GM18502 (cell line): Measurements from ENCODE around the gene RPTOR.

Experiments
- ATAC-seq: cut with Tn5 transposase; IDR thresholded peaks from one replicate; pipeline ENCODE4 v1.9.1; 2021; ENCODE audit warnings: mild to moderate bottlenecking; ENCODE audit not compliant: unreplicated experiment, poor library complexity

Gene RPTOR

DNA sequence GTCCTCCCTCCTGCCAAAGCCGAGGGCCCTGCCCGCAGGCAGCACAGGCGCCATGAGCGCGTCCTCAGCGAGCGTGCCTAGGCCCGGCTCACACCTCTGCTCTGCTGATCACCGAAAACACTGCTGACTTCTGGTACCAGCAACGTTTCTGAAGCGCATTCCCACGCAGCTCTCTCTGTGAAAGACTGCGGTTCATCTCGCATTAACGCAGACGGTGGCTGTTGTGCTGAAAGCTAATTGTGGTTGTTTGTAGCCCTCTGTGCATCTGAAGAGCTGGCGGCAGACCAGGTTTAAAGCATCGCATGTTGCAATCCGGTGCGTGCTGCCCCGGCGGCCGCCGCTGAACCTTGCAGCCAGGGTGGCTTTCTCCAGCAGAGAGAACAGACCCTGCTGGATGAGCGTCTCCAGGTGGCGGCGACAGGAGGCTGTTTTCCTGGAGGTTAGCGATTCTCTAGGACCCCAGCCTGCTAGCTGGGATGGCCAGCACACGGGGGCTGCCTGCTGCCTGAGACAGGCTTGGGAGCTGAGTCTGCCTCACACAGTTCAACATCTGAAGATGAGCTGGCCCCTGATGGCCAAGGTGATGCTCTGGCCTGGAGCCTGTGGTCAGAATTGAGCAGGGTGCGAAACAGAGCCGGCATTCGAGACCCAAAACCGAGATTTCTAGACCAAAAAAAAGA, 397.2 kb downstream of the RPTOR start:
- ATAC-seq = no peak

DNA sequence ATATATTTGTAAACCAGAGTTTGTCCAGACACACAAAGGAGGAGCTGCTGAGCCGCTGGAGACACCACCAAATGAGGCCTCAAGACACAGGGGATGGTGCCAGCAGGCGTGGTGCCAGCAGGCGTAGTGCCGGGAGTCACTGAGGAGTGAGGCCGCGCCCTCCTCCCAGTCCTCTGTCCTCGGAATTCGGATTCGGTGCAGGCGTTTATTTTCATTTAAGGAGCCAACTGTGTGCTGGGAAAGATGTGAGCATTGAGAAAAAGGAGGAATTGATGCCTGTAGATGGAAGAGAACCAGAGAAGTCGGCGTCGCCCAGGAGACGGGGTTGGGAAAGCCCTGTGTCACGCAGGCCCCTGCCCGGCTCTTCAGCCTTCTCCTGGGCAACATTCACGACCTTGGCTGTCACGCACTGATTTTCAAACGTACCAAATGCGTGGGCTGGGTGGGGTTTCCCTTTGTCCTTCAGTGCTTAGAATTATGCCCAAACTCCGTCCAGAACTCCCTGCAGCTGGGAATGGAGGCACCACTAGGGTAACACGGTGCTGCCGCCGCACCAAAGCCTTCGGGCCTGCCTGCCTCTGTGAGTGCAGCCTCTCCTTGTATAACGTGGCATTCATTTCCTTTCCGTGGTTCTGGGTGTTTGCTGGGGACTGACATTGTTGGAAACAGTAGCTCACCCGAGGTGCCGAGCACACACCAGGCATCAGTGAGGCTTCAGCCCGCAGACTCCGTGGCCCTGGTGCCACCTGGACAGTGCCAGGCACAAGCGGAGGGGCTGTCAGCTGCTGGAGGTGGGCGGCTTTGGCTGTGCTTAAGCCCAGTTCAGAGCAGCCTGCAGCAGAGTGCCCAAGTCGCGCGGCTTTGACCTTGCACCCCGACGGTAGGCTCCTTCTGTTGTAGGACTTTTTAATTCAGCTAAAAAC, 398.0 kb downstream of the RPTOR start:
- ATAC-seq = no peak

DNA sequence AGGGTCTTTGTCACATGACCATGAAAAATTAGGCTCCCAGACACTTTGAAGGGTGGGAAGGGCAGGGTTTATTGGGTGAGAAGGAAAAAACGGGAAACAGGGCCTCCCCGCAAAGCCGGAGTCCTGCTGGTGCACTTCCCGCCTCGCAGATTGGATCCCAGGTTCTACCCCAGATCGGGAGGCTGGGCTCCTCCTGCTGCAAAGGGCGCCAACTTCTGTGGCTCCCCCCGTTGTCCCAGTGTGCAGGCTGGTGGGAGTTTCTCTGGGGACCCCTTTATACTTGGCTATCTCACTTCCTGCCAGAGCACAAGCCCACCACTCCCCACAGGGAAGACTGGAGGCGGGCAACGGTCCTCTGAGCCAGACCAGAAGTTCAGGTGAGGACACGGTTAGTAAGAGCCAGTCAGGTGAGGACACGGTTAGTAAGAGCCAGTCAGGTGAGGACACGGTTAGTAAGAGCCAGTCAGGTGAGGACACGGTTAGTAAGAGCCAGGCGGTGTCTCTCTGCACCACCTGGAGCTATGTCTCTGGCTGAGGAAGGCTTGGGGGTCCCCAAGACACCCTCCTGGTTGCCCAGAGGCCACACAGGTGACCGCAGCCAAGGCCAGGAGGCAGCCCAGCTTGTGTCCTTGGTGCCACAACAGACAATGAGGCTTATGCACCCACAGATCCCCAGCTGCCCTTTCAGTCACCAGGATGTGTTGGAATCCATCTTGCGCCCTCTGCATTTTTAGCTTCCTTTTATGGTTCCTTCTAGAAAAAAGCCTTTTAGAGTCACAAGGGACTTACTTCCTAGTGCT, 398.9 kb downstream of the RPTOR start:
- no peak for ATAC-seq

DNA sequence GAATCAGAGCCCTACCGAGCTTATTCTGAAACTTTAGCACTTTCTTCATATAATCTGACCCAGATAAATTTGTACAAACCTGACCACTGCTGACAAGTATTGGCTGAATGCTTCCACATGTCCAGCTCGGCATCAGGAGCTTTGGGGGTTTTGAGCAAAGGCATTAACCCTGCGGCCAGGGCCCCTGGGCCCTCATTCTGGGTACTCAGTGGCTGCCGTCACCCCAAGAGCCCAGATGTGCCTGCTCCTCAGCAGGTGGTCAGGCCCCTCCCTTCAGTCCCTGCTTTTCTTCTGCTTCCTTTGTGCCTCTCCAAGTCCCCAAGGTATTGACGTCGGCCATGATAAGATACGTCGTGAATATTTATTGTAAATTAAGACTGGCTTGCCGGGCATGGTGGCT, 399.7 kb downstream of the RPTOR start:
- no peak for ATAC-seq

DNA sequence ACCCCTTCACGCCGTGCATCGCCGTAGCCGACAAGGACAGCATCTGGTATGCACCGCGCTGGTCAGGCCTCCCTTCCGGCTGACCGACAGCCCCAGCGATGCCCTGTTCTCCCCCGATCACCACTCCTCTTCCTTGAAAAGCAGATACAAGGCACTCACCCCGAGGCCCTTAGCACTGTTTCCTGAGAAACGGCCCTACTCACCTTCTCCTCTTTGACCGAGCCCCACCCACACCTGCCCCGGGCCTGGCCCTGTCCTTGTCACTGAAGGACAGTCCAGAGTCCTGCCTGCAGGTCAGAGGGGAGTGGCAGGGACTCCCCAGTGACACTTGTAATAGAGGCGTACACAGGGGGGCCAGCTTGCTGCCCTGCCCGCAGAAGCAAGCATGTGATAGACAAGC, 401.1 kb downstream of the RPTOR start:
- no peak for ATAC-seq

DNA sequence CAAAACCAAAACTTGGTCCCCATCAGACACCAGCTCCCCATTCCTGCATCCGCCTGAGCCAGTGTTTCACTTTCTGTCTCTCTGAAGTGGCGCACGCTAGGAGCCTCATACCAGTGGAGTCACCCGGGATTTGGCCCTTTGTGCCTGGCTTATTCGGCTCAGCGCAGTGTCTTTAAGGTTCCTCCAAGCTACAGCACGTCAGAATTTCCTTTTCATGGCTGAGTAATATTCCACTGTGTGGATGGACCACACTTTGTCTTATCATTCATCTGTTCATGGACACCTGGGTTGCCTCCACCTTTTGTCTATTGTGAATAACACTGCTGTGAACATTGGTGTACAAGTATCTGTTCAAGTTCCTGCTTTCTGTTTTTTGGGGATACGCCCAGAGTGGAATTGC, 401.8 kb downstream of the RPTOR start:
- no peak for ATAC-seq

DNA sequence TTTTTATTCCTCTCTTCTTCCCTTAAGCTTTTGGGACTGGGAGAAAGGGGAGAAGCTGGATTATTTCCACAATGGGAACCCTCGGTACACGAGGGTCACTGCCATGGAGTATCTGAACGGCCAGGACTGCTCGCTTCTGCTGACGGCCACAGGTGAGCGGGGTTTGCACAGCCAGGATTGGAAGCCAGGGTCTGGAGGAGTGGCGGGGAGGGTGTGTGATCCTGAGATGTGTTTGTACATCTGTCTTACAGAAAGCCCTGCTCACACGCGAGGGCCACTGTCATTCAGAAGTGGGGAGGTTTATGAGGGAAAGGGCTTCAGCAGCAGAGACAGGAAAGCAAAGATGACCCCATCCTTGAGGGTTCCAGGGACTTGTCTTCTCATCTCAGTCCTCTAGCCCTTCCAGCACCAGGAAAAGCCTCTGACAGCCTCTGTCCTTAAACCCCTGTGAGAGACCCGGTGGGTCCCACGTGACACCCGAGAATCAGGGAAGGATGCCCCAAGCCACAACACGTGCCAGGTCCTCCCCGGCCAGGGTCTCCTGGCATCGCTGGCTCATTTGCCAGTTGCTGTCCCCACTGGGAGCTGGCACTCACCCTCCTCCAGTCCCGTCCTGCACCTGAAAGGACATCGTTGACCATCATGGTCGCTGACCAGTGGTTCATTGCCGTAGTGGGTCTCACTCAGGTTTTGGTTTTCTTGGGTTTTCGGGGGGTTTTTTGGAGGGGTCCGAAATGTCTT, 402.7 kb downstream of the RPTOR start:
- no peak for ATAC-seq

DNA sequence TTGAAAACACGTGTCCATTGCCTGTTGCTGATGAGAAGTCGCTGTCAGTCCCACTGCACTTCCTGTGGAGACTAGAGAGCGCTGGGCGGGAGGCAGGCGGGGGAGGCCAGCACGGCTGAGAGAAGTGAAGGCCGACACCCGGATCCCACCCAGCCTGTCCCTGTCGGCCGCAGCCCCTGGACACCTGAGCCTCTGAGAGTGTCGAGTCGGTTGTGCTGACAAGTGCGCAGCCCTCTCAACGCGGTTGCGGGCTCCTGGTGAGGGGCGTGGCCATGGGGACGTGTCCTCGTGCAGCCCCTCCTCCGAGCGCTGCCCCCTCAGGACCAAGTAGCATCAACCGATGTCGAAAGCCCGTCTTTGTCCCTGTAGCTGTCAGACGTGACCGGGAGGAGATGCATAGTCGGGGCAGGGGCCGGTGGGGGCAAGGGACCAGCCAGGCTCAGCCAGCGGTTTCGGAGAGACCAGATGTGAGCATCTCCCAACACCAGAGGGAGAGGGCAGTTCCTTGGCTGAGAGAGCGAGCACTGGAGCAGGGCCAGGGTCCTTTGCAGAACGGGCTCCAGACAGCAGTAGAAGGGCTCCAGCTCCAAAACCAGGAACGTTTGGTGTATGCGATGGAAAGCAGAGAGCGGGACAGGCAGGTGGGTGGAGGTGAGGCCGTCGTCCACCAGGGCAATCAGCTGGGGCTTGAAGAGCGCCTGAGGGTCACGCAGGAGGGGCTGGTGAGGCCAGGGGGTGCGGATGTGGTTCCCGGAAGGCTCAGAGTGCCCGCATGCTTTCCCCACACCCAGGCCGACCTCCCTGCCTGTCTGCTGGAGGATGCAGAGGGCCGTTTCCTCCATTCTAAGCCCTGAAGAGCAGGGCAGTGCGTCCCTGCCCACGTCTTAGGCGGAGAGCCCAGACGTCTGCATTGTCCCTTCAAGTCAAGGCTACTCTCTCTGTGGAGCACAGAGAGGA, 403.7 kb downstream of the RPTOR start:
- ATAC-seq = no peak

DNA sequence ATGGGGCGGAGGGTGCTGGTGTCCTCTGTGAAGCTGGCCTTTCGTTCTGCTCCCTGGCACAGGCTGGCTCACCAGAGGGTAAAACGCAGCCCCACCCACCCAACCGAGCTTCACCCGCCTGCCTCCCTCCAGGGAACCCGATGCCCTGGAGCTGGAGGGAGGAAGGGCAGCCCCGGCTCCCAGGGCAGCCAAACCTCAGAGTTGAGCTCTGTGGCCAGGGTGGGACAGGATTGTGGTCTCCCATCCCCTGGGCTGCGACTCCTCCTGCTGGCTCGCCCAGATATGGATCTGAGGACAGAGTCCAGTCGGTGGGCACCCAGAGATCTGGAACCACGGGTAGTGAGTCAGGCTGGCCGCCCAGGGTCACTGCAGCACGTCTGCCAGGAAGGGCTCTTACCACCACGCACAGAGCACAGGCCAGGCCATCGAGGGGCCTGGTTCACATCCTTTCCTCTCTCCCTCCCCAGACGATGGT, 404.4 kb downstream of the RPTOR start:
- no peak for ATAC-seq

DNA sequence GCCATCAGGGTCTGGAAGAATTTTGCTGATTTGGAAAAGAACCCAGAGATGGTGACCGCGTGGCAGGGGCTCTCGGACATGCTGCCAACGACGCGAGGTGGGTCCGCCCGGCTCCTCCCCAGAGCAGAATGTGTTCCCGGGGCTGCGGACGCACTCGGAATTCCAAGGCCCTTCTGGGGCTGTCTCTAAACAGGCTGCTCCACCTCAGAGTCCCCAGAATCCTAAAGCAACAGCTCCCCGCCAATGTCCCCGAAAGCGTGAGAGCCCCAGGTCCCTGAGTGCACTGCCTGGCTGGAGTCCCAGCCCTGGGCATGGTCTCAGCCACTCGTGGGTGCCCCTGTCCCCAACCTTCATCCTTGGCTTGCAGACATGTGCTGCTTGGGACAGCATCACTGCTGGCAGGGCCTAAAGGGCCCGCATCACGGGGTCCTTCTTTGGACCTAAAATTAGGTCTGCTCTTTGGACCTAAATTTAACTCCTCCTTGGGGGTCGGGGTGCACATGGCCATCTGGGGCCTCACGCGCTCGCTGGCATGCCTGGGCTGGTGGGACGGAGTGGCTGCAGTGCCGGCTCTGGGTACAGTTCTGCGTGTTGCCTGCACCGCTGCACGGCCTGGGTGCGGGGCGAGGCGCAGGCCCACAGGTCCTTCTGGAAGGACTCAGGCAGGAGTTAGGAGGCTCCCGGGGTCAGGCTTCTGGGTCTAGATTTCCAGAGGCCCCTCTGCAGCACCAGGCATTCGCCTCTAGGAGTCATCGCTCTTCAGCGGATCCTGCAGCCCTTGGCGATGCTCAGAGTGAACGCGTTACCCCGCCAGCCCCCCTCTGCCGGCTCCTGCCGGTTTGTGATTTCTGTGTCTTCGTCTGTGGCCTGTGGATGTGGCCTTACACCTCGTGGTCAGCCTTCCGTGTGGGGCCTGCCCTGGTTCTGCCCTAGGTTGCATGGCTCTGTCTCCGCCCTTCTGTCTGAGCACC, 405.1 kb downstream of the RPTOR start:
- ATAC-seq = no peak

DNA sequence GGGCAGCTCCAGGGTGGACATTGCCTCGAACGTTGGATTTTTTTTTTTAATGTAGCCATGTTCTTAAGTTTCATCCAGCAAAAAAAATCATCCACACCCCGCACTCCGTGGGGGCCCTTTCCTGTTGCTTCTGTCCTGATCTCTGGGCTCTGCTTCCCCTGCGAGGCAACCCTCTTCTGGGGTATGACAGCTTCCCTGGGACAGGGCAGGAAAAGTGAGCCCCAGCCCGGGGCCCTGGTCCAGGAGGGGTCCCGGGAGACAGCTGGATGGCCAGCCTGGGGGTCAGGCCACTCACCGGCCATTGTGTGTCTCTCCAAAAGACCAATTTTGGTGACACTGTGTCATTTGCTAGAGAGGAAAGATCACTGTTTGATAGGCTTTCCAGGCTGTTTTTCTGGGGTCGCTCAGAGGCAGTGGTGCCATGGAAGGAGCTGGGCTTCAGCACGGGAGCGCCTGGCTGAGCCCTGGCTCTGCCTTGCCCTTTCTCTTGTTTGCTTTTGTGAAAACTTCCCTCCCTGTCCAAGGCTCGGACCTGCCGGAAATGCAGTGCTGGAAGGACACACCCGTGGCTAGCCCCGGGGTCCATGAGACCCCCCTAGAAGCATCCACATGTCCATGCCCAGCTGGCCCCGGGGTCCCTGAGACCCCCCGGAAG, 406.0 kb downstream of the RPTOR start:
- no peak for ATAC-seq

DNA sequence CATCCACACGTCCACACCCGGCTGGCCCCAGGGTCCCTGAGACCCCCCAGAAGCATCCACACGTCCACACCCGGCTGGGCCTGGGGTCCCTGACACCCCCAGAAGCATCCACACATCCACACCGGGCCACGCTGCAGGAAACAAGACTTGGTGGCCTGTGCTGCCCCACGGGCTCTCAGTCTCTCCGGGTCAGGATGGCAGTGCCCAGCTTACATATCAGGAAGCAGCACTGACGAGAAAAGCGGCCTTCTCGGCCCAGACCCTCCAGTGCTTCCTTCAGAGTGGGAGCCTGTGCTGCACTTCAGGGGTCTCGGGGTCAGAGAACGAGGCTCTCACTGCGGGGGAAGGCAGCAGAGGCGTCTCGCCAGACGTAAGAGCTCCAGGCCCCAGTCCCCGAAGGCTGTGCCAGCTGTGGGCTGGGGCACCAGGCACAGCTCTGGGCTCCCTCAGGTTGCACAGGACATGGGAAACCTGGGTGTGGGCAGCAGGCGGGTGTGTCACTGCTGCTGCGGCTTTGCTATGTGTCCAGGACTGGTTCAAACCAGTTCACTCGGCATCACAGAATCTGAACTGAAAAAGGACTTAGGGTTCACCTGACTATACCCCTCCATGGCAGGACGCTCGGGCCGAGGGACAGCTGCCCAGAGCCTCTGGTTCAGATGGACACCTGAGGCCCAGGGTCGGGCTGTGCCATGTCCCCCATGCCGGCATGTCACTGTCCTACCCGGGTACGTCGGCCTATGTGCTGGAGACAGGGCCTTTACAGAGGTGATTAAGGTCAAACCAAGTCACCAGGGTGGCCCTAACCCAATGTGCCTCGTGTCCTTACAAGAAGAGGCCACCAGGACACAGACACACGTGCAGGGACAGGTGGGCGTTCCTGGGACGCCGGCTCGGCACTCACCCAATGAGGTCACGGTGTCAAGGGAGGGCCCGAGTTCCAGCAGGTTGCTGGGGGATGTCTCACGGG, 406.8 kb downstream of the RPTOR start:
- ATAC-seq = no peak

DNA sequence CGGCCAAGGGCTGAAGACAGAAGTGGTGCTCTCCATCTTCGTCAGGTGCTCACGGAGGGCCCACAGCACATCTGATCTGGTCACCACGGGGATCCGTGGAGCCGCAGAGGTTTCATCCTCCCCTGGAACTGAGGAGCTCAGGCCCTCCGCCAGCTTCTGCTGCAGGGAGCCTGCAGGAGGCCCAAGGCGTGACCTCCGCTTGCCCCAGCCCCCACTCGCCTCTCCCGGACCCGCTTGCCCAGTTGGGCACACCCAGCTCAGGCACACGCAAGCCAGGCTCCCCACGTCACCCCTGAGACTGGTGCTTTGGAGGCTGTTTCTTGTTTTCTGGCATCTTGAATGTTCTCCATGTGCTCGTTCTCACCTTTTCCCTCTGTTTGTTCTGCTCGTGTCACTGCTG, 407.7 kb downstream of the RPTOR start:
- ATAC-seq = no peak

DNA sequence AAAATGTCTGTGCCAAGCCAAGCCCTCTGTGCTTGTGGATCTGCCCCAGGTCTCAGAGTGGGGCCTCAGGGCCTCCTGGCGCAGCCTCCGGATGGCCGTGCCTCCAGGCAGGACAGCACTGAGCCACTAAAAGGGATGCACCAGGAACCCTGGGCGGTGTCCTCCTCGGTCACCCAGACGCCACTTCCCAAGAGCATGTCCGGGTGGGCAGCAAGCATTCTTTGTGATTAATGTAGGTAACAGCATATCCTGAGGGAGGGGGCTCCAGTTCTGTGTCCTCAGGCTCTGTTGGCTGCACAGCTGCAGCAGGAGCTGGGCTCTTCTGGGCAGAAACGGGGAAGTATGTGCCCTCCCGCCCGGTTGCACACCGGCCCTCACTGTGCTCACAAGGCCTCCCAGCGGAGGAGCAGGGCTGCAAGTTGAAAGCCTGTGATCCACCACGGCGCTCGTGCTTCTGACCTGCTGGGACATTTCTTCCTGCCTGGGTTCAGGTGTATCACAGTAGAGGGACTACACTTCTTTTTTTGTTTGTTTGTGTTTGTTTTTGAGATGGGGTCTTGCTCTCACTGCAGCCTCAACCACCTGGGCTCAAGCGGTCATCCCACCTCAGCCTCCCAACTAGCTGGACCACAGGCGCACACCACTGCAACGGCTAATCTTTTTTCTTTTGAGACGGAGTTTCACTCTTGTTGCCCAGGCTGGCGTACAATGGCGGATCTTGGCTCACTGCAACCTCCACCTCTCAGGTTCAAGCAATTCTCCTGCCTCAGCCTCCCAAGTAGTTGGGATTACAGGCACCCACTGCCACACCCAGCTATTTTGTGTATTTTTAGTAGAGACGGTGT, 409.1 kb downstream of the RPTOR start:
- no peak for ATAC-seq

DNA sequence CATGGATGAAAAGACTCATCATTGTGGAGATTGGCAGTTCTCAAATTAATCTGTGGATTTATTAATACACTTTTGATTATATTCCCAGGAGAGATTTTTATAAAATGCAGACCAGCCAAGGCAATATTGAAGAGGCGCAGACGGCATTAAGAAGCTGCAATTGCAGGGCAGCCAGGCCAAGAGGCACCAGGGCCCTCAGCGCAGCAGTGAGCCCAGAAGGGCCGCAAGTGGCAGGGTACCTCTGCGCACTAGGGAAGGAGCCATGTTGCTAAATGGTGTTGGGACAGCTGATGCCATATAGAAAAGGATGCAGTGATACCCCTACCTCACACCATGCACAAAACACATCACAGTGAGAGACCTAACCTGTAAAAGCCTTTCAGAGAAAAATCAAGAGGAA, 410.4 kb downstream of the RPTOR start:
- no peak for ATAC-seq
